Activated CD8-positive, alpha-beta memory T cell treated with anti-CD3 and anti-CD28 coated beads, Interleukin-2, amount 50 U/mL, for 1 hour (primary cell): ENCODE data around the gene HES7.
A peak's percentile ranks its signal among the peaks of the same experiment; 100 is the strongest.
"Not testable (repeated sequence)": the region's sequence is repeated elsewhere in the genome, so short reads cannot be mapped to it uniquely, and the experiment has no call there.

Experiments
- DNase-seq: peaks from one replicate; pipeline ENCODE4 v3.0.0-alpha.2; 2020; ENCODE audit errors: extremely low read depth

Gene HES7

DNA sequence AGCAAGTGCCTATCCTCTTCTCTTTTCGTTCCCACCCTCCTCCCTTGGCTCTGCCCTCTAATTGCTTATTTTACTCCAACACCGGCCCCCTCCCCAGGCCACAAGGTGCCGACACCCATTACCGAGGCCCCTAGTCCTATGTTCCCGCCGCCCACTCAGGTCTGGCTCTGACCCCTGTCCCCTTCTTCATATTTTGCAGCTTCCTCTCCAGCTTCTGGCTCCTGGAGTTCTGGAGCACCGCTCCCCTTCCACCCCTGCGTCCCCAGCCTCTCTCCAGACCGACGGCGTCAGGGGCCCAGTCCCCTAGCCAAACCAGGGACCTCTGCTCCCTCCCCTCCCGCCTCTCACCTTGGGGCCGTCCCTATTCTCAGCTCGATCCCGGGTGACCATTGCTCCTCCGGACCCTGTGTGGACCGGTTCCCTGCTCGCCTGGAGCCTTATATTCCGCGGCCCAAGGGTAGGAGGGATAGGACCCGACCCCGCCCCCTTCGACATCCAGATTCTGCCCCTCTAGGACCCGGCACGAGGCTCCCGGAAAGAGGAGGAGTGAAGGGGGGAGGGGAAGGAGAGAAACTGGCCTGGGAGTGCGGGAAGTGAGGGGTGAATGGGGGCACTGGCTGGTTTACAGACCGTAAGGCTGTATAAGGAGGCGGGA is at the start of gene HES7:
Gene HES7 (minus strand): TSS at position 412 of the 655 bp plus-strand sequence. CDS start 22 bp downstream, at position 390.
- DNase-seq: no peak

DNA sequence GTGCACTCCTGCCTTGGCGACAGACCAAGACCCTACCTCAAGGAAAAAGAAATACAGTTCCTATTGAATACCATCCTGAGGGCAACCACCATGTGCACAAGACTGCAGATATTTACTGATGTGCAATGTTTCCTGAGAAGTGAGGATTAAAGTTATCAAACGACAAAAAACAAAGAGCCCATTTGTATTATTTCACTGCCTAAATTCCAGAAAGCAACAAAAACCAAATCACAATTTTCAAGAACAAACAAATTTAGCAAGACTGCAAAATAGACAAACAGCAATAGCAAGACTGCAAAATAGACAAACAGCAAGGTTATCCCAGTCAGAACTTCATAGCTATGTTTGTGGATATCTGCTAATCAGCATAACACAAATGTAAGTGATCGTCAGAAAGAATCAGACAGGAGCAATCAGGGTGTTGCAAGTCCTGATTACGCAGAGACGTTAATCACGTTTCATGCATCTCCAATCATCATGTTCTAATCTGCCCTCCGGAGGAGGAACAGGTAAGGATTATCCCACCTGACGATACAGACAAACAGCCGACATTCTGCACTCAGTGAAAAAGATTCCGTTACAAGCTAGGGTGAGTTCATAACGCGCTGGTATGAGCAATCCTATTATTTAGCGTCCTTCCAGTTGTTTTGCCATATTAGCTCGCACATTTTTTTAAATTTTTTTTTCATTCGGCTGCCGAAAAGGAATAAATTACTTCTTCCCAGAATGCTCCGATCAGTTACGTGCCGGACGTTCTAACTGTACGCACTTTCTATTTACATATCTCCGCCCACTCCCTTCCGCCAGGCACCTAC is 49.4 kb upstream of the HES7 start:
- no peak for DNase-seq

DNA sequence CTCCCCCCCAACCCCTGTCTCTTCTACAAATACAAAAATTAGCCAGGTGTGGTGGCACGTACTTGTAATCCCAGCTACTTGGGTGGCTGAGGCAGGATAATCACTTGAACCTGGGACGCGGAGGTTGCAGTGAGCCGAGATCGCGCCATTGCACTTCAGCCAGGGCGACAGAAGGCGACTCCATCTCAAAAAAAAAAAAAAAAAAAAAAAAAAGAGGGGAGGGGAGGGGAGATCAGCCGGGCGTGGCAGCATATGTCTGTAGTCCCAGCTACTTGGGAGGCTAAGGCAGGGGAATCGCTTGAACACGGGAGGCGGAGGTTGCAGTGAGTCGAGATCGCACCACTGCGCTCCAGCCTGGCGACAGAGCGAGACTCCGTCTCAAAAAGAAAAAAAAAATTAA is 46.3 kb upstream of the HES7 start:
- not testable (repeated sequence) for DNase-seq

DNA sequence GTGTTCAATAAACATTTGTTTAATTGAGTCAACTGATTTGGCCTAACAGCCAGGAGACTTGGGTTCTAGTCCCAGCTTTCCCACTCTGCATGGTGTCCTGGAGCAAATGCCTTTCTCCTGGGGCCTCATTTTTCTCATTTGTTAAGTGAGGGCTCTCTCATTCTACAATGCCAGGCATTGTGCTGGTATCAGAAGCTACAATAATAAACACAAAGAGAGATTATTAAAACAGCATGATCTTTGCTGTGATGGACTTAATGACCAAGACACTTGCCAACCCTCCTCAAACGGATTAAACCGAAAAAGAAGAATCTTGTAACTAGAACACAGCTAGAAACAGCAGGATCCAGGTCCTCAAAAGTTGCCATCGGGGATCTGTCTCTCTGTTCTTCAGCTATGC is 43.6 kb upstream of the HES7 start:
- DNase-seq: no peak

DNA sequence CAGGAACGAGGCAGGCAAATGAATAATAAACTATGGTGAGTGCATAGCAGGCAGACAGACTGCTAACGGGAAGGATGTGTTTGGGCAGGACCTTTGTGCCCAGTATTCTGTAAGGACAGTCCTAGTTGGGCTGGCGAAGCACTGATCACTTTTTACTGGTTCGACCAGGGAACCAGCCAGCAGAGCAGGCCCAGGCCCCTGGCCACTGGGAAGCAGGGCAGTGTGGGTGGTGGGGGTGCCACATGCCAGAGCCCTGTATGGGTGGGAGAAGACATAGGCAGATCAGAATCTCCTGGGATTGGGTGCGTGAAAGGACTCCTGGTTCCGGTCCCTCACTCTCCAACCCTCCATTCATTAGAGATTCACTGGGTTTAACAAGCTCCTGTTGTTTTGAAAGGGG is 42.8 kb upstream of the HES7 start:
- DNase-seq: no peak

DNA sequence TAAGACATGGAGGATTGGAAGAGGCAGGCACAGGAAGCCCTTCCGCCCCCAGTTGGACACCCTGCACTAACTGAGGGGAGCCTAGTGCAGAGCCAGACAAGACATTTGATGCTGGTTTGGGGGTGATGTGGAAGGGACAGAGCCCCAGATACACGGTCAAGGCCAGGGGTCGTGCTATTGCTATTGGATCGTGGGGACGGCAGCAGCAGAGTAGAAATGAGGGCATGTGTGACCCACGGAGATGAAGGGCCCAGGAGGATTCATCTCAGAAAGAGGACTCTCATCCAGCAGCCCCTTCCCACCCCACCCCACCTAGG is 40.9 kb upstream of the HES7 start:
- no peak for DNase-seq

DNA sequence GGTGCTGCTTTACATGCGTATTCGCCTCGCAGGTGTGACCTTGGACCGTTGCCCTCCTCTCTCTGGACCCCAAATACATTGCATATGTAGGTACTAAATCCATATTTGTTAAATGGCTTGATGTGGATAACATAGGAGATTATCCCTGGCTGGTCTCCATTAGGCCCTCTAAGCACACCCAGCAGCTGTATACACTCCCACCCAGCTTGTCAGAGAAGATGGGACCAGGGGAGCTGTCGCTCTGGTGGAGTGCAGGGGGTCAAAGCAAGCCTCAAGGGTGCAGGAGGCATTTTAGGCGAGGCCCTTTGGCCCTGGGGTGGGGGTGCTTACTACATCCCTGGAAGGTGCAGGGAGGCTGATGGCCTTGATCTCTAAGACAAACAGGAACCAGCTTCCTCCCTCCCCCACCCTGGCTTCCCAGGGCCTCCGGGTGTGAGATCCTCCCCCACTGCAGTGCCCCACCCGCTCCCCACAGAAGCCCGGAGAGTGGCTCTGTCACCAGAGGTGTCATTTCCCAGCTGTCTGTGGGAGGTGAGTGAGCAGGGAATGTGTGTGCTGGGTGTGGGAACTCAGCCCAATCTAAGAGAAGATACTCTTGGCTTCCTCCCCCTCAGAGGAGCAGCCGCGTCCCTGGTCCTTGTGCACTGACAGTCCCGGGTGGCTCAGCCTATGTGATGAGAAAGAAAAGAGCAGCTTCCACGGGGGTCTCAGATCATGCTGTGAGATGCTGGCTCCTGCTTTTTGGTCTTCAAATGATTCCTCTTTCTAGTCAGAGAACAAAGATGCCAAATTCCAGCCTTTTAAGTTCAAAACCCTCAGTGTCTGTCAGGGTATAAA is 40.3 kb upstream of the HES7 start:
- no peak for DNase-seq

DNA sequence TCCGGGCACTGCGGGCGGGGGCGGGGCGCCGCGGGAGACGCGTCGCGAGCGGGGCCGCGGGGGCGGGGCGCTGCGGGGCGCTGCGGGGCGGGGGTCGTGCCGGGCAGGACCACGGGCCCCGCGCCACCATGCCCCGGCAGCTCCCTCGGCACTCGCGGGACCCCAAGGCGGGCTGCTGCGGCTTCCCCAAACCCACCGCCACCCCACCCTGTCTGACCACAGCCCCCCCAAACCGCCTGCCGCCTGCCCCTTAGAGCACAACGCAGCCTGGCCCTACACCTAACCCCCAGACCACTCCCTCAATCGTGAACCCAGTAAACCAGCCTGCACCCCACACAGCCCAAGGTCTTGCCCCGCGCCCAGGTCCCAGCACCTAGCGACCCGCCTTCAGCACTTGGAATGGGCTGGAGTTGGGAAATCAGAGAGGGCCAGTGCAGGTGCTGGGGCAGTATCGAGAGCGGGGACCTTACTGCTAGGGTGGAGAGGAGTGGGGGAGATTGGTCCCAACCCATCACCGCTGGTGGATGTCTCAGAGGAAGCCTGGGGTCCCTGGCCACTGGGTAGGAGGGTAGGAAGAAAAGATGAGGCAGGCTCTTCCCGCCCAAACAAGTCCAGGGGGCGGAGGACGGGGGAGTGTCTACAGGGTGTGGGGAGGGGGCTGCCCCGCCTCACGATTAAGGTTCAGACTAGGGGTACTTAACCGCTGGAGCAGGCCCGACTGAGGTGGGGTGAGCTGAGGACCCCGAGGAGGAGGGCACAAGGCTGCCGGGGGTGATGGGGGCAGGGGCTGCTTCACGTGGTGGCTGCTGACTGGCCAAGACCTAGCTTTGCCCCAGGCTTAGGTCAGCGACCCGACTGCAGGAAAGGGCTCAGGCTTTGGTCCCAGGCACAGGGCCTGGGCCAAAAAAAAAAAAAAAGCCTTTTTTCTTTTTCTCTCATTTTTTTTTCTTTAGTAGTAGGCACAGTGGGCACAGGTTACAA is 39.4 kb upstream of the HES7 start:
- DNase-seq: no peak

DNA sequence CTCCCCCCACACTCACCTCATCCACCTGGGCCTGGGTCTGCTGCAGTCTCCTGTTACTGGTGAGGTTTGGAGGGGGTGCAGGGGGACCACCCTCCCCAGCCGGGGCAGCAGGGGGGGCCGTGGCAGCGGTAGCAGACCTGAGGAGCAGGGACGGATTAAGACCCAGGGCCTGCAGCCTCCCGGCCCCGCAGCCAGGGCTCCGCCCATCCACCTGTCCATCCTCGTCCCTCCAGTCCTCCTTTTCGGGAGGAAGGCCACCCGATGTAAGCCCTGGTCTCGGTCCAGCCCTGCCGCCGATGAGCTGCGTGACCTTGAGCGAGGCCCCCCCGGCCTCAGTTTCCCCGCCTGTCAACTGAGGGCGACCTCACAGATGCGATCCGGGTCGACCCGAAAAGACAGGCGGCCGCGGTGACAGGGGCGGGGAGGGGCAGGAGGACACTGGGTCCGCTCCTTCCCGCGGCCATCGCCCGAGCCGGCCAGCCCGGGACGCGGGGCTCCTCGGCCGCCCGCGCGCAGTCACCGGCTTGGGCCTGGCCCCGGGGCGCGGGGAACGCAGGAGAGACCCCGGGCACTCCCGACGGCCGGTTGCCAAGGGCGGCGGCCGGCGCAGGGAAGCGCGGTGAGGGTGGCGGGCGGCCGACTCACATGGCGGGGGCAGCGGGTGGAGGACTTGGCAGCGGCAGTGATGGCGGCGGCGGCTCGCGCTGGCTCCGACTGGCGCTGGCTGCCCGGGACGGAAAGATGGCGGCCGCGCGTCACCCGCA is 38.5 kb upstream of the HES7 start, which contains the start of gene VAMP2:
Gene VAMP2 (minus strand): TSS at position 716 of the 764 bp plus-strand sequence. CDS start 69 bp downstream, at position 647.
- DNase-seq: no peak

DNA sequence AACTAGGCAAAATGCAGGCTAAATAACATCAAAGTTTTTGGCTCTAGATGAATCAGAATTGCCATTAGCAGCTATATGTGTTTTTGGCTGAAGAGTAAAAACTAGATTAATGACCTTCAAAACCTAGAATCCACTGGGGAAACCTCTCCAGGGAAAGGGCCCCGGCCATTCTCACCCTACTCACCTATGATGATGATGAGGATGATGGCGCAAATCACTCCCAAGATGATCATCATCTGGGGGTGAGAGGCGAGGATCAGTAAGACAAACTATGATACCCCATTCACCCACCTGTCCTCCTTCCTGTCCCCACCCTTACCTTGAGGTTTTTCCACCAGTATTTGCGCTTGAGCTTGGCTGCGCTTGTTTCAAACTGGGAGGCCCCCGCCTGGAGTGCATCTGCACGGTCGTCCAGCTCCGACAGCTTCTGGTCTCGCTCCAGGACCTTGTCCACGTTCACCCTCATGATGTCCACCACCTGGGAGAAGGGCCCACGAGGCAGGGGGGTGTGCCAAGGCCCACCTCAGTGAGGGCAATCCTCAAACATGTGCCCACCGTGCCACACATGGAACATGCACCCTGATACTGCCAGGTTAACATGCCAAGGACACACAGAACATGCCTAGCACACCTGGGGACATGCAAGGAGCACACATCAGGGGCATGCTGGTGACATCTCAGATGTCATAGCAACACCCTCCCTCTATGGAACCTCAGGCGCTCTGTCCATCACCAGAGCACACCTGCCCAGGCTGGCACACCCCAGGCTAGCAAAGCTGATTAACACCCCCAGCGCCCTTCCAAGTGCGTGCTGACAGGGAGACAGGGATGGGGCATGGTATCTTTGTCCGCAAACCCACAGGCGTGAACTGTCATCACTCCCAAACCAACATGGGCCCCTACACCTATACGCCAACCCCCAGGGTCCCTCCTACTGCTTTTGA is 37.7 kb upstream of the HES7 start:
- no peak for DNase-seq

DNA sequence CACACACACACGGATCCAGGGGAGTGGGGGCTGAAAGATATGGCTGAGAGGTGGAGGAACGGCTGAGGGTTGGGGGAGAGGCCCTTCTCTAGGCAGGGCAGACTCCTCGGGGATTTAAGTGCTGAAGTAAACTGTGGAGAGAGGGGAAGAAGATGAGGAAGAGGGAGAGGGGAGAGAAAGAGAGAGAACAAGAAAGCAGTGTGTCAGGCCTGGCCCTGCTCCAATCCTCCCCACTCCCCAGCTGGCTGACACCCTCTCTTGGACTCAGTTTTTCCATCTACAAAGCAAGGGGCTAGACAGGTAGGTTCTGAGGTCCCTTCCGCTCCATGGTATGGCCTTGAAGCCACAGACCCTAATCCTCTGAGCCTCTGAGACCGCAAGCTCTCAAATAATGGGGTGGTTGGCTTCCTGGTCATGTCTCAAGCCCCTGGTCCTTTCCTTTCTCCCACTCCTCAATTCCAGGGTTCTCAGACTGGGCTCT is 36.9 kb upstream of the HES7 start:
- DNase-seq: no peak

DNA sequence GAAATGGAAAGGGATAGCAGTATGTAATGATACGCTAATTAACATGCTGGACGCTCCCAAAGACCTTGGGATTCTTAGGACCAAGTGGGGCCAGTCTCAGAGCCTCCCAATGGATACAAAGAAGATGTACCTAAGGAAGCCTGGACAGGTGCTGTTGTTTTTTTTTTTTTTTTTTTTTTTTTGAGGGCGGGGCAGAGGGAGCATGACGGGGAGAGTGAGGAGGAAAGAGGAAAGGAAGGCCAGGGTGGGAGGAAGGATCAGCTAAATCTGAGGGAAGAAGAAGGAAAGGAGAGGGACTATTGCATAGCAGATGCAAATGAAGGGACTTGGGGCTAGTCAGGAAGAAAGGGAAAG is 36.3 kb upstream of the HES7 start:
- DNase-seq: no peak

DNA sequence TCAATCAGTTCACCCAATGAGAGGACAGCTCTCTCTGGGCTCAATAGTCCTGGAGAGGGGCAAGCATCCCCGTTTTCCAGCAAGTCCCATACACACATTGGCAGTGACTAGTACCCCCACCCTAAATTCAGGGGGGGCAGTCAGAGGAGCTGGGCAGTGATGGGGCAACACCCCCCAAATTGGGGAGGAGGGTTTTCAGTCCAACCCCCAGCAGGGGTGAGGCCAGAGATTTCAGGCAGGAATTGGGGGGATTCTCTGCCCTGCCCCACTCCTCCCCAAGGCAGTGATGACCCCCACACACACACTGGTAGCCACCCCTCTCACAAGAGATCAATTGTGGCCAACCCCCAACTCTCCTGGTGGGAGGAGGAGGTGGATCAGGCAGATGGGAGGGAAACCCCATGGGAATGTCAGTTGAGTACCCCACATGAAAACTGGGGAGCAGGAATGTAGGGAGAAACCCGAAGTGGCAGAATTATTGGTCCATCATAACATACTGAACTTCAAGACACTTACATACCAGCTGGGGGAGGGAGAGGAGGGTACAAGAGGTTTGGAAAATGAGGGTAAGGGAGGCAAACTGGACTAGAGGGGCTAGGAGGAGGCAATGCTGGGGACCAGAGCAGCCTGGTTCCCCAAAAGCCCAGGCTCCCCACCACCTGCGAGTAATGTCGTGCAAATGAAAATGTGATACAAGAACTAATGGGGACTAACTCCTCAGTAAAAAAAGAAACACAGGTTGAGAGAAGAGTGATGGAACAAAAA is 35.7 kb upstream of the HES7 start:
- DNase-seq: no peak

DNA sequence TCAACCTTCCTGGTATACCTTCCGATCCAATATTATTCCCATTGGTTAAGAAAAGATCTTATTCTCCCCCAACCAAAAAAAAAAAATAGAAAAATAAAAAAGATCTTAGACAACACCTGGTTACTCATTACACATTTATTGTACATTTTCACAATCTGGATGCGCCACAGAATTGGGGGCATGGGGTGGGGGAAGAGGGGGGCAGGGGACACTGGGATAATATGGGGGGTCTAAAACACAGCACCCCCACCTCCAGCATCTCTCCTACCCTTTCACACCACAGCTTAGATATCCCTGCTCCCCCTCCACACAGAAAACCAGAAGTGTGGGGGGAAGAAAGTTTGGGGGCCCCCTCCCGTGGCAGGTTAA is 35.1 kb upstream of the HES7 start:
- no peak for DNase-seq

DNA sequence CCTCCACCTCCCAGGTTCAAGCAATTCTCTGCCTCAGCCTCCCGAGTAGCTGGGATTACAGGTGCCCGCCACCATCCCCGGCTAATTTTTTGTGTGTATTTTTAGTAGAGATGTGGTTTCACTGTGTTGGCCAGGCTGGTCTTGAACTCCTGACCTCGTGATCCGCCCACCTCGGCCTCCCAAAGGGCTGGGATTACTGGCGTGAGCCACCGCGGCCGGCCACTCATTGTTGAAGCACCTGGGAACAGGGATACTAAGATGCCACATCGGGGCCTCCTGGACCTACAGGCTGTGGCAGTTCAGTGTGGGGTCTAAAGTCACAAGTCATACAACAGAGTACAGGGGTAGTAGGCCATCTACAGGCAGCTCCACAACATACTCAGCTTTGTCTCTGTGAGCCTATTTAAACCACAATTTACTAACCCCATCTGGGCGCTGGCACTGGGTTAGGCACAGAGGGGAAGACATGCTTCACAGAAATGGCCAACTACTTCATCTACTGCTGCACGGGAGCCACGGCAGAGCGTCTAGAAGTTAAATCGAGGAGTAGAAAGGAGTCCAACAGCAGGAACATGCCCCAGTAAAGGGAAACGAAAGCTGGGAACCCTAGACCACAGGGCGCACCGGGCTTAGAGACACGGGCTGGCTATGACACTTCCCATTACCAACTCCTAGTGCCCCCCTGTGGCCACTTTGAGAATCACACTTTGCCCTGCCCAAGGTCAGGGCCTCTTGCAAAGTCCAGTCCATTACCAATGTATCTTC is 34.5 kb upstream of the HES7 start:
- no peak for DNase-seq

DNA sequence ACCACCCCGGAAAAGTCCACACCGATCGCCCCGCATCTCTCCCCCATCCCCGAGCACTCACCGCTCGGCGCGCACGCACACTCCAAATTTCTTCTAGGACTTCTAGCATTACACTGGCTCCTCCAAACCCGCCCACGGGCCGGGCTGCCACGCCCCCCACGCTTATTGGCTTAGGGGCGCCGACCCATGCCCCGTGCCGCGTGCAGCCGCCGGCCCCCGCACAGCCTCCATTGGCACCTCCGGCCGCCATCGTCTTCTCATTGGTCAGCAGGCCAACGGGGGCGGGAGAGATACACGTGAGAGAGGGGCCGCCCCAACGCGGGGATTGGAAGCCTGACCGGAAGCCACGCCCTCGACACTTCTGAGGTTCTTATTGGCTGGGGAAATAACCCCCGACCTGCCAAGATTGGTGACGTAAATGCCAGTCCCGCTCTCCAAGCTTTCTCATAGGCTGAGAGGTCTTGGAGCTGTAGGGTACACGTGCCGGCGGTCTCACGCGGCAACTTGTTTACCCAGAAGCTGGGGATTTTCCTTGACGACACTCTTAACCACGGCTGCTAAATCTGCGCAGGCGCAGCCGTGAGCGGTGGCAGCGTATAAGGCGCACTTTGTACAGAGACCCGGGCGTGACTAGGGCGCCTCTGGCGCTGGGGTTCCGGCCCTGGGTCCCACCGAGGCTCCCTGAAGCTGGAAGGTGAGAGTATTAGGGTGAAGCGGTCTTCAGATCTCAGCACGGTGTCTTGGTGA is 32.5 kb upstream of the HES7 start:
- peak; percentile 100 for DNase-seq

DNA sequence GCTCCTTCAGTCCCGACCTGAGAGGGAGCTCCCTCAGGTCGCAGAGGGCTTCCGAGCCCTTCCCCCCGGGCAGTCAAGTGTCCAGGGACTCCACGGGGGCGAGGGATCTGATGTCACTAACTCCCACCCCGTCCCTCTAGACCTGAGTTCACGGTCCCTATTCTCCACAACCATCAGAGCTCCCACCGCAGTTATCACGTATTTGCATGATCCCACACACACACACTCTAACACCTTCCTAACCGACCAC is 32.0 kb upstream of the HES7 start:
- no peak for DNase-seq
